HG03108 (cell line): Measurements from ENCODE around the gene ASTN2.
A peak's percentile ranks its signal among the peaks of the same experiment; 100 is the strongest.

Experiments
- ATAC-seq: cut with Tn5 transposase; IDR thresholded peaks from one replicate; pipeline ENCODE4 v1.9.1; 2021; ENCODE audit warnings: moderate library complexity; ENCODE audit not compliant: unreplicated experiment

Gene ASTN2

GRCh38 chr9:117125531-117125930 is 289.3 kb downstream of the ASTN2 start:
- ATAC-seq = no peak

- ATAC-seq = no peak
Observed at GRCh38 chr9:117123729-117124128, 291.1 kb downstream of the ASTN2 start.

GRCh38 chr9:117122953-117123352 is 291.9 kb downstream of the ASTN2 start:
- no peak for ATAC-seq

- no peak for ATAC-seq
Observed at GRCh38 chr9:117122102-117122501, 292.8 kb downstream of the ASTN2 start.

GRCh38 chr9:117121316-117121715 is 293.5 kb downstream of the ASTN2 start:
- no peak for ATAC-seq

GRCh38 chr9:117120061-117120460 is 294.8 kb downstream of the ASTN2 start:
- no peak for ATAC-seq

- ATAC-seq = peak; percentile 58
Observed at GRCh38 chr9:117116084-117116483, 298.8 kb downstream of the ASTN2 start.

- no peak for ATAC-seq
Observed at GRCh38 chr9:117114768-117115167, 300.1 kb downstream of the ASTN2 start.

GRCh38 chr9:117104716-117105495 is 310.0 kb downstream of the ASTN2 start:
- no peak for ATAC-seq

- ATAC-seq = no peak
Observed at GRCh38 chr9:117104206-117104605, 310.7 kb downstream of the ASTN2 start.

GRCh38 chr9:117103438-117104110 is 311.3 kb downstream of the ASTN2 start:
- ATAC-seq = no peak

GRCh38 chr9:117101008-117101407 is 313.8 kb downstream of the ASTN2 start:
- no peak for ATAC-seq

GRCh38 chr9:117098331-117098730 is 316.5 kb downstream of the ASTN2 start:
- ATAC-seq = no peak

- no peak for ATAC-seq
Observed at GRCh38 chr9:117097761-117098160, 317.1 kb downstream of the ASTN2 start.

- no peak for ATAC-seq
Observed at GRCh38 chr9:117096138-117096537, 318.7 kb downstream of the ASTN2 start.

GRCh38 chr9:117095081-117095480 is 319.8 kb downstream of the ASTN2 start:
- no peak for ATAC-seq

GRCh38 chr9:117093891-117094844 is 320.7 kb downstream of the ASTN2 start:
- ATAC-seq = no peak

- no peak for ATAC-seq
Observed at GRCh38 chr9:117092582-117092981, 322.3 kb downstream of the ASTN2 start.

GRCh38 chr9:117091529-117091928 is 323.3 kb downstream of the ASTN2 start:
- no peak for ATAC-seq

- ATAC-seq = no peak
Observed at GRCh38 chr9:117088786-117089185, 326.1 kb downstream of the ASTN2 start.

GRCh38 chr9:117088140-117088539 is 326.7 kb downstream of the ASTN2 start:
- no peak for ATAC-seq
